NCI-H748 (cell line): ENCODE results near the gene DSE.

Experiments
- DNase-seq: peaks from one replicate; lab custom pipeline; 2025; ENCODE audit not compliant: unreplicated experiment; lab: John Stamatoyannopoulos, UW

DSE gene

DNA sequence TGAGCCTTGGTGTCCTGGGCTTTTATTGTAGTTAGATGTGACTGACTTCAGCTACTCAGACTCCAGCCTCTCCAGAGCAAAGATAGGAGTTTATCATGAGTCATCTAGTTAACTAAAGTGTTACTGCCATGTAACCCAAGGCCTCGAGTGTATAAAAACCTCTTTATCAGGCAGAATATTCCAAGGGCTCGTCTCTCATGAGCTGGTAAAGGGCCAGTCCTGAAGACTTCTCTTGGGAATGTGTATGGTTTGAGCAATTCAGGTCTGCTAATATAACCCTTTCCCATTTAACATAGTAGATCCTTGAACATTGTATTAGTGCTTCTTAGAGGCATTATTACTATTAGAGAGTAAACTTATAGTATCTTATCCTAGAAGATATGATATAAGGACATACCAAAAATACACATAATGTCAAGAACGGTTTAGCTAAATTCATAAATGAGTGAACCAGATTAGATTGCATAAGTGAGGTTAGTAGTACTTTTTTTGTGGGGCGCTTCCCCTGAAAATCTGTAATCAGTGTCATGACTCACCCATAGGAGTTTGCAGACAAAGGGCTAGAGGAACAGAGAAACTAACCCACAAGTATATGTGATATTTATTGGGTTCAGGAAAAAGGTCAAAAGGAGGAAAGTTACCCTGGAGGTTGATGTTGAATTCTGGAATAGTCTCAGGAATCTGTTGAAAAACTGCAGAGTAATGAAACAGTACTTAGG is 16.0 kb downstream of the DSE start:
- no peak for DNase-seq

DNA sequence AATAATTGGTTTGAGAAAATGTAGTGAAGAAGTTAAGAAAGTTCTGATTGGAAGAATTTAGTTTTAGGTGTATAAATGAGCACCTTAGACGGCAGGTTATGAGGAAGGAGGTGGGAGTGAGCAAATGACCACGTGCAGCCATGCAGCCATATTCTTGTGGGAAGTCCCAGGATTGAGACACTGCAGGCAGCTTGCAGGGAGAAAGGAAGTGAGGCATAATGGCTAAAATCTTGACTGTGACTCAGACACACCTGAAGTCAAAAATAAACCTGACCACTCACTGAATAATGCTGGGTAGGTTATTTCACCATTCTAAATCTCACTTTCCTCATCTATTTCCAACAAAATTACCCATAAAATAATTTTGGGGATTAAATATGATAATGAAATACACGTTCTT is 16.6 kb downstream of the DSE start:
- DNase-seq: no peak

GRCh38 chr6:116388924-116389323 is 18.2 kb downstream of the DSE start:
- no peak for DNase-seq

GRCh38 chr6:116389357-116389756 is 18.6 kb downstream of the DSE start:
- no peak for DNase-seq

- DNase-seq: no peak
Measured at GRCh38 chr6:116390581-116390980, 19.8 kb downstream of the DSE start.

GRCh38 chr6:116392132-116393013 is 21.6 kb downstream of the DSE start:
- DNase-seq: no peak

- DNase-seq: no peak
Measured at GRCh38 chr6:116393430-116393829, 22.7 kb downstream of the DSE start.

DNA sequence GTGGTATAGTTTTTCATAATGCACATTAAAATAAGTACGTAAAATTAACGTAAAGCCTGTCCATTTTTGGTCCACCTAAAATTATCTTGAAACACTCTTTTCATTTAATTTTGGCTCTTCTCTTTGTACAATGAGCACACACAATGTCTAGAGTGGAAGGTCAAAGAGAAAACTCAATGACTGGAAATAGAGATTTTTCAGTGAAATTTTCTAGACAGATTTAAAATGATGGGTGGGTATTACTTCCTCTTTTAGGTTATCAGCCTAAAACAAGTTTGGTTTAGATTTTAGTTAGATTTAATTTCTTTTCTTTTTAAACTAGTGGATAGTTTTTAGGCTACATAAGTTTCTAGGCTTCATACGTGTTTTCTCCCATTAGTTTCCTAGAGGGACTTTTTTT is 24.9 kb downstream of the DSE start:
- no peak for DNase-seq

DNA sequence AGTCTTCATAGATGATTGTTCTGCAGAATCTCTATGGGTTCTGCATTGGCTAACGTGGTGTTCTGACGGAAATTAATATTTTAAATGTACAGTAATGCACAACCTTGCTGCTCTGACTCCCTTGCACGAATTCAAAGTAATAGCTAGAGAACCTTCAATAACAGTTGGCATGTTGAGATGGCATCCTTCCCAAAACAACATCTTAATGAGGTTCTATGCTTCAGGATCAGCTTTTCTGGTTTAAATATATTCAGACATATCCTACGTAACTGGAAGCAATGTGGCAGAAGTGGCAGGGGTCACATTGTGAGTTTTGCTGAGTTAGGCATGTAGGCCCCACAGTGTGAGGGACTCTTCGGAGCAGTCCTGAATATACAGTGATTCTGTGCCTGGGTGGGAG is 25.7 kb downstream of the DSE start:
- no peak for DNase-seq

DNA sequence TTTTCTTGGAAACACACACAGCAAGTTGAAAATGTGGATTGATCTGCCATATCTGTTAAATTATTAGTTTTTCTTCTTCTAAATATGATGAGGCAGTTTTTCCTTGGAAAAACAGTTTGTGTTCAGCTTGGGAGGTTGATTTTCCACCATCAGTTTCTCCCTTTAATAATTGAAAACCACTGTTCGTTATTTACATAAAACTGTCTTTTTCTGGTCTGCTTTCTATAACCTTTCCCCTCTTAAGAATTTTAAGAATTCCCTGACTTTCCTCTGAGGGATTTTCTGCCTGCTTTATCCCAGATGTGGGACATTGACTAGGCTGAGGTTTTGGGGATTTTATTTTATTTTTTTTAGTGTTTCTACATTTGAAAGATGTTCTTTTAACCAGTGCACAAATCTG is 27.2 kb downstream of the DSE start:
- no peak for DNase-seq

DNA sequence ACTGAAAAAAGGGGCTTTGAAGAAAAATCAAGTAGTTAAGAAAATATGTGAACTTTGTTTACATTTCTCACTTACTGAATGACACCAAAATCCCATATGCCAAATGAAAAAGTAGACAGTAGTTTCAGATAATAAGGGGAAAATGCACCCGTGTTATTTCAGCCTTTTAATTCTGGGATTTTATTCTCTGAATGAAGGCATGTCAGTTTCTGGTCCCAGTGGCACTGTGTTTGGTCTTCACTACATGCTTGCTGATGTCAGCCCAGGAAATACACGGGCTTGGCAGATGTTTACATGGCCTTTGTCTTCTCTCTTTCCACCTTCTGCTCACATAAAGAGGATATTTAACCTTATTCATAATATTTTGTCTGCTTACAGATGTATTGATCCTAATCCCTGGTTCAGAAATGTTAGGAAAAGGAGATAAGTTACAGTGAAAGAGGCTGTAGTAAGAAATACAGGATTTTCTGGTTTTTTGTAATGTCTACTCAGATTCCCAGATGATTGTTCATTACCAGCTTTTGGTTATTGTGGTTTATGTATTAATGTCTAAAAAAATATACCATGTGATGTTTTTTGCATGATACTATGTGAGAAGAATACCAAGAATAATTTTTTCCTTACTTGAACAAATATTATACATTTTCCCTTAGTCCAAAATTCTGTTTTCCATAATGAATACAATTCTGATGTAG is 27.7 kb downstream of the DSE start:
- peak; percentile 6 for DNase-seq

GRCh38 chr6:116399287-116399686 is 28.5 kb downstream of the DSE start:
- peak; percentile 18 for DNase-seq

- no peak for DNase-seq
Measured at GRCh38 chr6:116400328-116400727, 29.6 kb downstream of the DSE start.

- peak; percentile 64 for DNase-seq
Measured at GRCh38 chr6:116402108-116402937, 31.6 kb downstream of the DSE start.

DNA sequence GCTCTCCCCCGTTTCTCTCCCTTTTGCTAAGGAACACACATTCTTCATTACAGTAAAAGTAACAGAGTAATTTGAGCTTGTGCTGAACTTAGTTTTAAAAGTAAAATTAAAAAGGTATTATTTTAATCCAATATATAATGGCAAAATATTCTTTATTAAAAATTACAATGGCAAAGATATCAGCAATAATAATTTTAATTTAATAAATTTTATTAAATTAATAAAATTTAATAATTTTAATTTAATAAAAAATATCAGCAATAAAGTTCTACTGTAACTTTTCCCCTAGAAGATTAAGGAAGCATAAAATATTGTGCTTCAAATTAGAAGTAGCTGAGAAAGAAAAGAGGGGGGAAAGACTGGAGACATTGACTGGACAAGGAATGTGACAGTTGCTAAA is 32.5 kb downstream of the DSE start:
- DNase-seq: no peak

DNA sequence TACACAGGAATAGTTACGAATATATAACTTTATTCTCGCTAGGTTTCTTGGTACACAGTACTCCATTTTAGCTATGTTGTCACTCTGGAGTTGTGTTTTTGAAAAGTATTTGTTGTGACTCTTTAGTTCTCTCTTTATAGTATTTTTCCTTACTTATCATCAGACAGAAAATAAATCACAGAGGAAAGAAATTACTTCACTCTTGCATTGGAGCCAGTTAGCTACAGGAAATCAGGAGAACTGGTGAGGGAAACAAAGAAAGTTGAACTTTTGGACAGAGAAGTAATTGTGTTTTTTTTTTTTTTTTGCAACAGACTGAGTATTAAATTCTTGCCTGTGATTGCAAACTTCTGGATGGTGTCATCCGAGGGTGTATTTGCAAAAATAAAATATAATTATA is 33.9 kb downstream of the DSE start:
- DNase-seq: no peak

GRCh38 chr6:116405138-116405537 is 34.4 kb downstream of the DSE start:
- DNase-seq: no peak

DNA sequence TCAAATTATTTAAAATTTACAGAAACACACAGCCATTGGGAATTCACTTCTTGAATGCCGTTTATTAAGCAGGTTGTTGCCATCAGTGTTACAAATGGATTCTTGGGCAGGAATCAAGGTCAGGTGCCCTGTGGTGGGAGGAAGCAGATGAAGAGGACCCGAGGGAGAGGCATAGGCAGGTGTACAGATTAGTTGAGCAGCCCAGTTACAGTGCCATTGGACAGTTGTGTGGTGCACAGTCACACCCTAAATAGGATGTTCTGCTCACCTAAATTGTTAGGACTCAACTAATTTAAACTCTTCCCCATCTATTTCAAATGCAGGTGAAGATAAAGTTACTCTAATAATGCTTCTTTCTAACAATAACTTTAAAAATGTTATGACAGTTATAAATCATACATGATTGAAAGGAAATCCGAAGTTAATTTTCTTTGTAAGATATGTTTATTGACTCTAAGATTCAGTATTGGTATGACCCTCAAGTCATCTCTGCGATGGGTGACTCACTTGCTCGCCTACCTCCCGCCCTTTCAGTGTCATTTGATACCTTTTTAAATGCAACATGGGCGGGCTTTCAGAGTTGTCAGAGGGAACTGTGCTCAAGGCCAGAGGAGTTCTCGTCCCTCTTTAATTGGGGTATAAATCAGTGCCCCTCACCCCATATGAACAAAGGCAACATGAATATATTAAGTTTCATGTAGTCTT is 35.1 kb downstream of the DSE start:
- DNase-seq: no peak

DNA sequence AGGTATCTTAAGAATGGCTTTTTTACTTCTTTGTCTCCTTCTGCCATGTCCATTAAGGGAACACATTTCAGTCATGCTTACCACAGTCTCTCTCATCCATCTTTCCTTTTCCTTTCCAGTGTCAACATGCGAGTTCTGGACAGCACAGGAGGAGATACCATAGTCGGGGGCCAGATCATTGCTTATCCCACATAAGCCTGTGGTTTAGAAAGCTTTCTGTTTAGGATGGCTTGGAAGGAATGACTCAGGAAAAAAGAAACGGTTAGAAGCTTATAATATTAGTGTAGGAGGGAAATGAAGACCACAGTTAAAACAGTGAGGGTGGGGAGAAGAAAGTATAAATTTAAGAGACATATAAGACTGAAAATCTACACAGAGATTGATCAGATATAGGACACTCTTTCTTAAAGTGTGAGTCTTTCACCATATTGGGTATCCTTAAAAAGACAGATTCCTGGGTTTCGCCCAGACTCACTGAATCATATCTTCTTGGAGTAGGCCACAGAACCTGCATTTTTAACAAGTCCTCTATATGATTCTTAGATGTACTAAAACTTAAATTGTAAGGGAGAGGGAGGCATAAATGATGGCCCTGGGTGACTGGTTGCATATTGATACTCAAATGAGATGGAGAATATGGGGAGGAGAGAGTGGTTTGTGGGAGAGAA is 36.1 kb downstream of the DSE start:
- DNase-seq: no peak

DNA sequence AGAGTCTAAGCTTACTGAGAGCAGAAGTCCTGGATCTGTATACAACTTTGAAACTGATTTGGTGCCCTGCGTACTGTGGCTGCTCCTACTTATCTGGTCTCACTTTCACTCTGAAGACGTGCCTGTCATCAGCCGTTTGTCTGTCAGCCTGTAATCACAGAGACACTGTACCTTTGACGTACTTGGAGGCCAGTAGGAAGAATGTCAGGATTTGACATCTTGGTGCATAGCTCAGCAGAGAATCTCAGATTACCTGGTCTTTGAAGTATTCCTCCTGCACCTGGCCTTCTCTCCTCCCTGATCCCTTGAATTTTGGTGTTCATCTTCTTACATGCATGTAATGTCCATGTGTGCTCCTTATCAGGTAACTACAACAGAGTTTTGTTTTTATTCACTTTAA is 37.7 kb downstream of the DSE start:
- no peak for DNase-seq
